ENCODE data around the gene PAWR. TPM values are rescaled to one million over a fixed set of nuclear protein-coding genes. Genes with fewer than 3 reads are reported as not detected.

The PAWR gene
- total RNA-seq, 4 donors from 2014 or later = 44.3 to 67.3 (median 48.5) TPM

- WGBS, 2 donors = 66% methylated on average over 4 of the region's 4 CpGs
- no peak for TF ChIP-seq CTCF (IDR thresholded peaks at IDR 0.05)
- TF ChIP-seq POLR2A (IDR thresholded peaks at IDR 0.05) = no peak
- Histone ChIP-seq H3K4me1 (no peaks in the 10 kb centered on the region), H3K9me3 (no peaks in the 10 kb centered on the region), H3K27me3 (no peaks in the 10 kb centered on the region), H3K4me3 (no peak overlapping the region), H3K36me3 (no peaks in the 10 kb centered on the region), H3K27ac (no peak overlapping the region)
- no peak for DNase-seq
- intact Hi-C loops (cut with DNase I) = no loop called here
Measured at GRCh38 chr12:79644274-79645234, 46.2 kb downstream of the PAWR start.

GRCh38 chr12:79643821-79644220, 46.9 kb downstream of the PAWR start:
- Histone ChIP-seq H3K36me3 (no peaks in the 10 kb centered on the region), H3K27me3 (no peaks in the 10 kb centered on the region), H3K27ac (no peak overlapping the region), H3K4me3 (no peak overlapping the region), H3K4me1 (no peaks in the 10 kb centered on the region), H3K9me3 (no peaks in the 10 kb centered on the region)
- intact Hi-C loops (cut with DNase I) = no loop called here
- 76% methylated on average over 2 of the region's 2 CpGs for WGBS, 2 donors
- no peak for TF ChIP-seq POLR2A (IDR thresholded peaks at IDR 0.05)
- no peak for TF ChIP-seq CTCF (IDR thresholded peaks at IDR 0.05)
- no peak for DNase-seq

DNA sequence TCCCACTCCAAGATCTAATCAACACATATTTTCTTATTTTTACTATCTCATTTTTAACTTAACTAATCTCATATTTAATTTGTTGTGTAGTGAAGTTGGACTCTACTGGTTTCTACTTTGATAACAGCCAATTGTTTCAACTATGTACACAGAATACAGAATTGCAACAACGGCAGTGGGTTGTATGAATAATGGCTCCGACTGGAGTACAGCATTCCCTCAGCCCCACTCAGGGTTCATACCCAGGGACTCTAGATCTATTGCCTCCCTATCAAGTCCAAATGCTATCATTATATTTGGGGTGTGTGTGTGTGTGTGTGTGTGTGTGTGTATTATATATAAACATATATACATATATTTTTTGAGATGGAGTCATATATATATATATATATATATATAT, 52.3 kb downstream of the PAWR start:
- DNase-seq = no peak
- no peak overlapping the region for H3K27ac ChIP-seq
- TF ChIP-seq CTCF (IDR thresholded peaks at IDR 0.05) = no peak
- TF ChIP-seq POLR2A (IDR thresholded peaks at IDR 0.05) = no peak
- no peak overlapping the region for H3K4me3 ChIP-seq
- intact Hi-C loops (cut with DNase I) = no loop called here
- H3K36me3 ChIP-seq = no peaks in the 10 kb centered on the region
- H3K9me3 ChIP-seq = no peaks in the 10 kb centered on the region
- peaks cover 0 to 19% (median 10%) of the 10 kb centered on the region in 3 donors for H3K4me1 ChIP-seq
- WGBS, 2 donors = 67 to 77% methylated on average over 2 of the region's 2 CpGs
- H3K27me3 ChIP-seq = no peaks in the 10 kb centered on the region

DNA sequence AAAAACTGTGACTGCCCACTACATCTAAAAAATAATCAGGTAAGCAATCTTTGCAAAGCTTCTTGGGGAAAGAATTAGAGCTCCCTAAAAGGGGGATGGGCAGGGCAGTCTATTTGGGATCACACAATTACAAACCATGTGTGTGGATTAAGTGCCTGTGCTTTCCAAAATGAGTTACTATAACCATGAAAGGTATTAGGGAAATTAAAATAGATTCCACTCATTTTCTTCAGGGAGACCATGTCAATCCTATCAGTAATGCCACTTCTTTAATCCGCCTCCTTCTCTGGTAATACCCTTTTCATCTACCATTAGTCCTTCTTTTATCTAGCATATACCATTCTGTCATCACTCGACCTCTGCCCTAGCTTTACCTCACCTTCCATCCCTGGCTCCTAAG, 53.7 kb downstream of the PAWR start:
- intact Hi-C loops (cut with DNase I) = no loop called here
- H3K9me3 ChIP-seq = no peaks in the 10 kb centered on the region

More for the DNA sequence above, 53.7 kb downstream of the PAWR start:
- no peak overlapping the region for H3K27ac ChIP-seq
- no peak for DNase-seq
- WGBS, 2 donors = 89 to 94% methylated on average over 2 of the region's 2 CpGs
- H3K4me1 ChIP-seq = peaks cover 0 to 19% (median 10%) of the 10 kb centered on the region in 3 donors
- TF ChIP-seq CTCF (IDR thresholded peaks at IDR 0.05) (no peak), POLR2A (IDR thresholded peaks at IDR 0.05) (no peak)
- H3K27me3 ChIP-seq = no peaks in the 10 kb centered on the region
- H3K4me3 ChIP-seq = no peak overlapping the region
- no peaks in the 10 kb centered on the region for H3K36me3 ChIP-seq
